Hindlimb muscle (tissue), 1 donor: ENCODE data around the gene GMPR. TPM values are rescaled to one million over a fixed set of nuclear protein-coding genes. Genes with fewer than 3 reads are reported as not detected.

Source experiments
- DNase-seq: peaks from one replicate; pipeline ENCODE4 v3.0.0-alpha.2; 2013
- polyA plus RNA-seq: library from polyadenylated mRNA; unstranded; fragments of 120-200 nt; gene quantifications from one replicate; pipeline ENCODE4 v1.2.1, GENCODE V29; 2013; ENCODE audit not compliant: insufficient read length

The GMPR gene
- polyA plus RNA-seq, 1 donor = 55.0 TPM

DNA sequence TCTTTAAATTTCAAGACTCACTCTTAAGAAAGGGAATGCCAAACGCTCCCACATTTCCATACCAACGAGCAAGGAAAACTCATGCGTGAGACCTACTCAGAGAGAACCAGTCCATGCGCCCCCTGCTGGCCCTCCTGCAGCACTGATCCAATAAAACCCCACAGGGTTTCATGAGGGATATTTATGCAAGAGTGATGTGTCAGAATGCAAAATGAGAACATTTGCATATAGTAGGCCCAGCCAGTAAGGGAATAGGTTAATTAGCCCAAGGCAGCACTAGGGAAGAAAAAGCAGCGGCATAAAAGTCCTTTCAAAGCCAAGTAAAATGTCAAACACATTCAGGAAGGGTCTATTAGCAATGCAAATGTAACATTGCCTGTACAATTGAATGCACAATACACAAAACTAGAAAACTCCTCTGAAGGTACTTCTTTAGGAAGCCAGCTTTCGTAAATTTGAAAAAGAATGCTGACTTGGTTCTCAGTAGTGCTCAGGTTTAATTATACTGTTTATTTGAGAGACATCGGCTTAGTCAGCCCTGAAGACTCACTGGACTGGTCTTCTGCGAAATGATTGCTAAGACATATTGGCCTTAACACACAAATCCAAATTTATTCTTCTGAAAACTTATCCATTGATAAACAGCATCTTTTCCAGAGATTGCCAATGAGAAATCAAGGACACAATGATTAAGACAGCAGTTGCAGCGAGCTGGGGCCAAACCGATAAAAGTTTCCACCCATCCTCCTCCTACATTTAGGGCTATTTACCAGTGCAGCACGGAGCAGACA, 93.2 kb downstream of the GMPR start:
- DNase-seq = no peak

- DNase-seq = peak; percentile 81
Measured at GRCh38 chr6:16332175-16332542, 93.8 kb downstream of the GMPR start.

DNA sequence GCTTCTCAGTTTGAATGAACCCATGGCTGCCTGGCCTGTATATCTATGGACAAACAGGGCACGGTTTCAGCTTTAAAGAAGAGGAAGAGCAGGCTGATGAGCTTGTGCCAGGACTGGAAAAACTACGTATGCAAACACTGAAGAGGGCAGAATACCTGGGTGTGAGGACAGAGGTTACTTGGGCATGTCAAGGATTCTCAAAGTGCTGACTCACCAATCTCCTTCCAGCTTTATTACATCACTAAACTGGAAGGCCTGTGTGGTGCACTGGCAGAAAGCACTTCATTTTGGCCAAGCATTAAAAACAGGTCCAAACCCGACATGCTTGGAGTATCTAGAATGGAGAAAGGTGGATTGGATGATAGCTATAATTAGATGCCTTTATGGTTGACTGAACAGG, 95.2 kb downstream of the GMPR start:
- no peak for DNase-seq

GRCh38 chr6:16334671-16335070, 96.3 kb downstream of the GMPR start:
- no peak for DNase-seq

GRCh38 chr6:16335176-16335575, 96.8 kb downstream of the GMPR start:
- no peak for DNase-seq

- DNase-seq = no peak
Measured at GRCh38 chr6:16336056-16336818, 97.8 kb downstream of the GMPR start.

DNA sequence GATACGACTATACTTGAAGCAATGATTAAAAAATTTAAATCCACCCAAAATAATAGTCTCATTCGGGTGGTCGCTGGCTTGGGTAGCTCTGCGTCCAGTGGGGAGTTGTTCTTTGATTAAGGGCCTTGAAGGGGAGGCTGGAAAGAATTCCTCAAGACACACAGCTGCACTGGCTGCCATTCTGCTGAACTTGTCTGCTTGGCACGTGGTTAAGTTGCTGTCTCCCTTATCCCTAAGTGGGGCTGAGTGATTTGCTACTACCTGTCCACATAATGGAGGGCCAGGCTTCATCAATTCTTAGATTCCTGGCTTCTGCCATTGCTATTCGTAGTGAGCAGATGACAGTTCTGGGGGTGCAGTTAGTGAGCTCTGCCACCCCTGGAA, 98.5 kb downstream of the GMPR start:
- DNase-seq = no peak

DNA sequence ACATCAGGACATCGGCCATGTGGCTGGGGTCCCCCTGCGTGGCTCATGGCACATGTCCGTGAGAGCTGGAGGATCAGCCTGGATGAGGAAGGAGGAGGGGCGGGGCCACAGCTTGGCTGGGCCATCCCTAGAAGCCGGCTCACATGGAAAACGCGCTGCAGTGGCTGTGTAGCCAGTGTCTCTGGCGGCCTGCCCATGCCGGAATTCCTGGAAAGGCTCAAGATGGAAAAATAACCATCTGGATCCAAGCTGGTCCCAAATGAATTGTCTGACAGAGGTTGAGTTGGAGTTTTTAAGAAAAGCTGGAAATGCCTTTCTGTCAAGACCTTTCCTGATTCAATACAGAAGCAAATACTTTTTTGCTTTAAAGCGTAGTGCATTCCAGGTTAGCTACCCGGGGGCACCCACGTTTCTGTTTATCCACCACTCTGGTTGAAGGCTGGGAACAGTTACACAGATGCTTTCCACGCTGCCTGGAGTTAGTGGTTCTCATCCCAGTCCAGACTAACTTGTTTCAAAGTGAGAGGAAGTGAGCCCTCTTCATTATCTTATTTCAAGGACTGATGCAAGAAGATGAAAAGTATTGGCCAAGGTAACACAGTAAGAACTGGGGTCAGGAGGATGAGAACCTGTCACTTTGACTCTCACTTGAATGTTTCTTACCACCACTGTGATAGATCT, 99.0 kb downstream of the GMPR start:
- DNase-seq = peak; percentile 95

- no peak for DNase-seq
Measured at GRCh38 chr6:16338577-16339264, 100.3 kb downstream of the GMPR start.

DNA sequence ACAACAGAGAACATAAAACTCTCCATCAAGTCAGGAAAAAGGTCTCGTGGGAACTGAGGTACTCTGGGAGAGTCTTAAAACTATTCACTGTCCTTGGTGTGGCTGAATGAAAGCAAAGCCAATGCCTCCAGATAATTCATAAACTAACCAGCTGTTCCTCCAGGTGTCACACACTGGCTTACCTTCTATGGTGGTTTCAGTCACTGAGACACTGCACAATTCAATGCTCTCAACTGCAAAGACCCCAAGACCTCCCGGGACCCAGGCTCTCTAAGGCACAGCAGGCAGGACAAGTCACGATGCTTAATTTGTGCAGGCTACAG, 100.8 kb downstream of the GMPR start:
- no peak for DNase-seq

GRCh38 chr6:16343593-16343992, 105.2 kb downstream of the GMPR start:
- no peak for DNase-seq

DNA sequence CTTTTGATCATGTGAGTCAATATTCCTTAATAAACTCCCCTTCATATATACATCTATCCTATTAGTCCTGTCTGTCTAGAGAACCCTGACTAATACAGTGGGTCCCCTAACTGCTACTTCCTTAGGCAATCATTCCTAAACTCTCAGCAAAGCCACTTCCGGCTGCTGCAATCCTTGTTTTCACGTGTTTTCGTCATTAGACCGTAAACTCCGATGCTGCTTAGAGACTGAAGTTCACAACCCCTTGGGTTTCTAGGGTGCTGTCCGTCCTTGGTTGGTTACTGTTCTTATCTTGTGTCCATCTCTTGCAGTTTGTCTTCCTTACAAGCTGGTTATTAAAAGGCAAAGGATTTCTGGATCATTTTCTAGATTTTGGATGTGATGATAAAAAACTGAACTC, 106.4 kb downstream of the GMPR start:
- no peak for DNase-seq

Other genes with a start within 250 kb of the GMPR start
- gene MYLIP, start 109.5 kb upstream of the GMPR start, polyA plus RNA-seq = 46.2 TPM